ENCODE data around the gene OR10H3. TPM values are rescaled to one million over a fixed set of nuclear protein-coding genes. Genes with fewer than 3 reads are reported as not detected.

The OR10H3 gene
- polyA plus RNA-seq, 2 donors = not detected

- 73 to 75% methylated on average over 4 of the region's 4 CpGs for WGBS, 2 donors
- H3K27me3 ChIP-seq (ENCODE audit: control insufficient read depth in 1 of 2, insufficient read depth in 2 of 2, low read length in 2 of 2) = no peaks in the 10 kb centered on the region
- H3K9me3 ChIP-seq (ENCODE audit: control insufficient read depth in 2 of 2, insufficient read depth in 1 of 2, low read depth in 1 of 2, low read length in 1 of 2) = no peaks in the 10 kb centered on the region
- H3K4me1 ChIP-seq (ENCODE audit: control insufficient read depth in 2 of 2, insufficient read depth in 2 of 2, low read length in 1 of 2) = no peaks in the 10 kb centered on the region
- no peaks in the 10 kb centered on the region for H3K36me3 ChIP-seq (ENCODE audit: control insufficient read depth in 2 of 2, insufficient read depth in 2 of 2, low read length in 1 of 2)
- H3K27ac ChIP-seq (ENCODE audit: low read depth in 2 of 2, low read length in 1 of 2) = no peak overlapping the region
- no peak overlapping the region for H3K4me3 ChIP-seq (ENCODE audit: low read depth in 1 of 2, low read length in 2 of 2)
These were observed 50.9 kb downstream of the OR10H3 start for GRCh38 chr19:15788594-15789270.

- no peaks in the 10 kb centered on the region for H3K4me1 ChIP-seq (ENCODE audit: control insufficient read depth in 2 of 2, insufficient read depth in 2 of 2, low read length in 1 of 2)
- no peaks in the 10 kb centered on the region for H3K27me3 ChIP-seq (ENCODE audit: control insufficient read depth in 1 of 2, insufficient read depth in 2 of 2, low read length in 2 of 2)
- no peak overlapping the region for H3K27ac ChIP-seq (ENCODE audit: low read depth in 2 of 2, low read length in 1 of 2)
- no peaks in the 10 kb centered on the region for H3K9me3 ChIP-seq (ENCODE audit: control insufficient read depth in 2 of 2, insufficient read depth in 1 of 2, low read depth in 1 of 2, low read length in 1 of 2)
- no peak overlapping the region for H3K4me3 ChIP-seq (ENCODE audit: low read depth in 1 of 2, low read length in 2 of 2)
- WGBS, 2 donors = 38 to 46% methylated on average over 6 of the region's 6 CpGs
- no peaks in the 10 kb centered on the region for H3K36me3 ChIP-seq (ENCODE audit: control insufficient read depth in 2 of 2, insufficient read depth in 2 of 2, low read length in 1 of 2)
These were observed 52.3 kb downstream of the OR10H3 start for GRCh38 chr19:15790096-15790495.

Other genes starting within 250 kb of the OR10H3 start
- gene CYP4F22, start 229.5 kb upstream of the OR10H3 start, polyA plus RNA-seq = 10 to 100 TPM in 1 of 2 donors, 1 to 10 TPM in 1; 4.4 to 17.3 TPM
- gene CYP4F8, start 122.8 kb upstream of the OR10H3 start, polyA plus RNA-seq = under 1 TPM; 0.10 to 0.19 TPM
- 10 to 100 TPM; 11.6 to 17.1 TPM for gene CYP4F3, start 97.1 kb upstream of the OR10H3 start, polyA plus RNA-seq
- gene CYP4F12, start 64.9 kb upstream of the OR10H3 start, polyA plus RNA-seq = 10 to 100 TPM; 31.6 to 50.0 TPM
- not detected for gene OR10H2, start 10.0 kb upstream of the OR10H3 start, polyA plus RNA-seq
- not detected for gene OR10H5, start 49.7 kb downstream of the OR10H3 start, polyA plus RNA-seq
- gene OR10H1, start 77.7 kb downstream of the OR10H3 start, polyA plus RNA-seq = under 1 TPM in 1 of 2 donors, not detected in 1; 0.04 TPM
- under 1 TPM; 0.01 to 0.08 TPM for gene CYP4F2, start 160.1 kb downstream of the OR10H3 start, polyA plus RNA-seq
- 10 to 100 TPM in 1 of 2 donors, 1 to 10 TPM in 1; 4.9 to 11.9 TPM for gene CYP4F11, start 196.5 kb downstream of the OR10H3 start, polyA plus RNA-seq
- gene OR10H4, start 211.0 kb downstream of the OR10H3 start, polyA plus RNA-seq = not detected